Esophagus muscularis mucosa (tissue), 3 donors: ENCODE data around the gene MBD6.

ENCODE experiments used
- CTCF ChIP-seq, 3 experiments: fragments of 200-600 bp in 2 of 3; fragments of 450-650 bp in 1 of 3; sonication (generic) in 2 of 3; IDR thresholded peaks; one replicate each; pipeline ENCODE4 v1.5.1; 2017 to 2019; ENCODE audit warnings: antibody characterized with exemption in 3 of 3, mild to moderate bottlenecking in 2 of 3, moderate library complexity in 1 of 3
- POLR2A ChIP-seq: fragments of 450-650 bp; IDR thresholded peaks from one replicate; pipeline ENCODE4 v1.6.1; 2017; ENCODE audit warnings: antibody characterized with exemption, moderate library complexity, mild to moderate bottlenecking, low read depth
- POLR2AphosphoS5 ChIP-seq, 2 donors: sonication (generic); formaldehyde crosslinking; IDR thresholded peaks; one replicate each; pipeline ENCODE4 v1.6.1; 2017; ENCODE audit warnings: antibody characterized with exemption in 2 of 2

GRCh38 chr12:57515934-57516541, 6.6 kb upstream of the MBD6 start:
- TF ChIP-seq POLR2A (no peak), POLR2AphosphoS5 (IDR thresholded peaks at IDR 0.05) (no peak), CTCF (IDR thresholded peaks at IDR 0.05) (no peak)
